T-helper 9 cell (primary cell): ENCODE results near the gene TRAP1.

Experiments used
- DNase-seq: peaks from one replicate; pipeline ENCODE4 v3.0.0-alpha.2; 2020

The TRAP1 gene

DNA sequence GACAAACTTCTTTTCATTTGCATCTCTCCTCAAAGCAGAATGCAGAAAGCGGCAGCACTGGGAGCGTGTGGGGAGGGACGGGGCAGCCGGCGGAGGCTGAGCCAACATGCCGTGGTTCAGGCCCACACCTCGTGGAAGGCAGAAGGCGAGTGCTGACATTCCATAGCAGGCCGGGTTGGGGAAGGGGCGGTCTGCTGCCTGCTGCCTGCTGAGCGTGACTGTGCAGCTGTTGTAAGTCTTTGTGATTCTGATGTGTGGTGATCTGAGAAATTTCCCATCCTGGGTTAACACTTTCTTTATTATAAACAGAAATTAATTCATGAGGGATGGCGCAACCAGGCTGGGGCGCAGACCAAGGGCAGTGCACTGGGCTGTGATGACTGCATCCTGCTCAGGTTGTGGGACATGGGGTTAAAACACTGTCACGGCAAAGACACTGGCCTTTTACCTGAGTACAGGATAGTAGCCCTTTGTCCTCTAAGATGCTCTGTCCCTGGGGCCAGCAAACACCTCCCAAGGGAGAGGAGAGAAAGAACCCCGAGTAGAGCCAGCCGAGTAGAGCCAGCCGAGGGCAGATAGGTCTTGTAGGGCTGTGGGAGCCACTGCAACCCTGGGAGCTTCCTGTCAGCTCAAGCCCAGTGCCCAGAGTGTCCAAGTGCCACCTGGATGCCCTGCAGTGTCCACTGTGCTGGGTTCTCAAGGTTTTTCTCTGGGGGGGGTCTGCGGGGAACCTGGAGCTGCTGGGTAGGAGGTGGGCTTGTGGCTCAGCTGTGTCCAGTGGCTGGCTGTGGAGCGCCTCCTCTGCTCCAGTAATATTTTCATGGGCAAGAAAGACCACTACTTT, 71.6 kb downstream of the TRAP1 start:
- DNase-seq: no peak

DNA sequence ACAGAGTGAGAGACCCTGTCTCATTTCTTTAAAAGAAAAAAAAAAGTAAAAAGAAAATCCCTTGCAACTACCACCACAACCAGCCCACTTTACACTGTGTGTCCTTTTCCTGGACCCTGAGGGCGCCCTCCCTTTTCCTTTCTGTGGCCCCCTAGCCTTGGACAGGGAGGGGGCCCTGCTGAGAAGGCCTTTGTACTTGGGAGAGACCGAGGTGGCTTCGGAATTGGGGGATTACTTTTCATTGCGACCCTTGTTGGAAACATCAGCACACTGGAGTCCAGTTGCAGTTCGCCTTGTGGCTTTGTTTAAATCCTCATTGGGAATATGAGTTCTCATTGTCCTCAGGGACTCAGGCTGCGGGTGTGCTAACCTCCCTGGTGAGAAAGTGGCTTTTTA, 72.2 kb downstream of the TRAP1 start:
- DNase-seq: no peak

DNA sequence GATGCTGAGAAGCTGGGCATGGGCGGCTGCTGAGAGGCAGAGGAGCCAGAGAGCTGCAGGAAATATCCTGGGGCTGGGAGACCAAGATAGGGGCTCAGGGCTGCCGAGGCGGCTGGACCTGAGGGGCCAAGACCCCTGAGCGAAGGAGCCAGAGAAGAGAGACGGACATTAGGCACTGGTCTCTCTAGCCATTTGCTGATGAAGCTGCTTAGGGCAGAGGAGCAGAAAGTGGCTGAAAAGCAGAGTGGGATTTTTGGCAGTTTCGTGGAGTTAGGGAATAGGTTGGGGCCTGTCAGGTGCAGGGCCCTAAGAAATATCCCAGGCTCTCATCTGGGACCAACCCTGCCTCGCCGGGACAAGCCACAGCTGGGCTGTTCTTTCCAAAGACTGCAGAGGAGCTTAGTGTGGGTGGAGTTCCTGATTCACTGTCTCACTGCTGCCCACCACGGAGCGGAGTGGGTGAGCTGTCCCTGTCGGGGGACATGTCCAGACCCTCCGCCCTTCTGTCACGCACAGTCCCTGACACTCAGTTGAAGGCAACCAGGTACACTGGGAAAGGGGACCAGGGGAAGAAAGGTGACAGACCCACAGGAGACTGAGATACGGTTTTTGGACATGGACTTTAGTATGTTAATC, 74.1 kb downstream of the TRAP1 start:
- DNase-seq: no peak

DNA sequence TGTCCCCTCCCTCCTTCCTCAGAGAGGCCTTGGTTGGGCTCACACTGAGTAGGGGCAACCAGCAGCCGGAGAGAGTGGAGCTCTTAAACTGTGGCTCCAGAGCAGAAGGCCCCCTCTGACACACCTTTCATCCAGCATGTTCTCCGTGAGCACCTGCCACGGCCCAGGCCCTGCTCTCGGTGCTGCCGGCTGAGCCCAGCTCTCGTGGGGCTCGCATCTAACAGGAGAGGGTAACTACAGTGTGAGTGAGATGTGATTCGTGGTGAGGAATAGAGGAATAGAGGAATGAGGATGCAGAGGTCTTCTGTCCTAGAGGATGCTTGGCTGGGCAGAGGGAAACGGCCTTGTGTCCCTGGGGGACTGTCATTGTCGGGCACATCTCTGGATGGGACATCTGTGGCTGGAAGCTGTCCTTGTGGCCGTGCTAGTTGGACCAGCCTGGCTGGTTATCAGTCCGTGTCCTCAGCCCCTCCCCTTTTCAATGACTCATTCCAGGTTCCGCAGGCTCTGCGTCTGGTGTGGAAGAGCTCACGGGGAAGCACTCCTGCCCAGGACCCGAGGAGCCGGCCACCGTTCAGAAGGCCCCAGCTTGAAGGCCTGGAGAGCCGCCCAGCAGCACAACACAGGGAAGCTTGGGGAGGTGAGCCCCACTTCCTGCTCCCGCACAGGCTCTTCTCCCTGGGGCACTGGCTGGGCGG, 74.8 kb downstream of the TRAP1 start:
- DNase-seq: no peak

DNA sequence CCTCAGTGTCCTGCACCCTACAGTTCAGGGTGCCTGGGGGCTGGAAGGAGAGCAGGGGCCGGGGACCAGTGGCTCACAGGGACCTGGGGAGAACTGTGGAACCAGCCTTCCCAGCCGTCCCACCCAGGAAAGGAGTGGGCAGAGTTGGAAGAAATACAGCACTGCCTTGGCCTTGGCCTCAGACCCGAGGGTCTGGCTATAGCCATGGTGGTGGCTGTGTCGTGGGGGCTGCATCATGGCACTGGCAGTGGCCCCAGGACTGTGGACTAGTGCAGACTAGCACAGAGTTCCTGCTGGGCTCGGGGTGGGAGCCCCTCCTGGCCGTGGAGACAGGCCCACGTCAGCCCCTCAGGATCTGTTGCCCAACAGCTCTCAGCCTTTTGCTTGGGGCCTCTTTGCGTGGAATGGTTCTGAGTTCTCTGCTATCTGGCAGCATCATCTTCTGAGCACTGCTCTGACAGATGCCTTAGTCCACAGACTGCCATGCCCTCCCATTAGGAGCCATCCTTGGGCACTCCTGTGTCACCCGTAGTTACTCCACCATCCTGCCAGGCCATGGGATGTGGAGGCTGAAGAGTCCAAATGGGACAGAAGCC, 75.4 kb downstream of the TRAP1 start:
- DNase-seq: no peak

DNA sequence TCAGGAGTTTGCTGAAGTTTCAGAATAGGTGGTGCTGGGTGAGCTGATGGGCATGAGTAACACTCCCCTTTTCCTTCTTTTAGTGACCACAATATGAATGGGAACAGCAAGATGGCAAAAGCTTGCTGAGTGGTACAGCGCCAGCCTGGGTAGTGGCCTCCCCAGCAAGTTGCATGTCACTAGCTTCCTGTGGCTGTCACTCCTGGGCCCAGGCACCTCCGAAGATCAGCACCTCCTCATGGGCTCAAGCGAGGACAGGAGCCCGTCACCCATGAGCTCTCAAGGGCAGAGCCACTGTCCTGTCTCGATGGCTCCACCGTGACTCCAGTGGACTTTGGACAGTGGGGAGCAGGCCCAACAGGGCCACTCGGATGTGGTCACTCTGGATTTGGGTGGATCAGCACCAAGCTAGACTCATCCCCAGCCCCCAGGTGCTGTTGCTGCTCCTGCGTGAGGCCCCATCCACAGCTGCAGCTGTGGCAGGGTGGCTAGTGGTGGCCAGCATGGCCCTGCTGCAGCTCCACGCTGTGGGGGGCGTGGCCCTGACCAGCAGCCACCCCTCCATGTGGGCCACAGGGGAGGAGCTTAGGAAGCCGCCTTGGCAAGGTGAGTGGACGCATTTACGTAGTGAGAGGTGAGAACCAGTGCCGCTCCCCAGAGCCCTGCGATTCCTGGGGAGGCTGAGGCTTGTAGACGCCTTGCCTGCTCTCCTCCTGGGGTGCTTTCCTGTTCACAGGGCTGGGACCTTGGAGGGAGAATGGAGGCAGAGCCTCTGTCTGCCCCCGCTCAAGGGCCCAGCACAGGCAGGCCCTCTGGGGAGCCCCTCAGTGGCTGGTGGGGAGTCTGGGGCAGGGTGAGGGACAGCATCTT, 76.5 kb downstream of the TRAP1 start:
- no peak for DNase-seq

DNA sequence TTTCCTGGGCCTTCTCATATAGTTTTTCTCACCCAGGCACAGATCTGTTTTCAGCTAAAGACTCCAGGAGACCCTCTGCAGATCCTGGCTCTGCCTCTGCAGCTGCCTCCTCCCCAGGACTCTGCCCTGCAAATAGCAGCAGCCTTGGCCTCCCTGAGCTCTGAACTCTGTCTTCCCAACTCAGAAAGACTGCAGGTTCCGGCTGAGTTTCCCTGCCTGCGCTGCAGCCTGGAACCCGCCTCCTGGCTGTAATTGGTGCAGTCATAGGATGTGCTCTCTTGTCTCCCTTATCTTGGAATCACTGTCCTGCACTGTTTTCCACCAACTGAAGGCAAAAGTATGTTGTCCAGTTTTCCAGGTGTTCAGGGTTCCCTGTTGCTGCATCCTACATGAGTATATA, 77.1 kb downstream of the TRAP1 start:
- DNase-seq: no peak

DNA sequence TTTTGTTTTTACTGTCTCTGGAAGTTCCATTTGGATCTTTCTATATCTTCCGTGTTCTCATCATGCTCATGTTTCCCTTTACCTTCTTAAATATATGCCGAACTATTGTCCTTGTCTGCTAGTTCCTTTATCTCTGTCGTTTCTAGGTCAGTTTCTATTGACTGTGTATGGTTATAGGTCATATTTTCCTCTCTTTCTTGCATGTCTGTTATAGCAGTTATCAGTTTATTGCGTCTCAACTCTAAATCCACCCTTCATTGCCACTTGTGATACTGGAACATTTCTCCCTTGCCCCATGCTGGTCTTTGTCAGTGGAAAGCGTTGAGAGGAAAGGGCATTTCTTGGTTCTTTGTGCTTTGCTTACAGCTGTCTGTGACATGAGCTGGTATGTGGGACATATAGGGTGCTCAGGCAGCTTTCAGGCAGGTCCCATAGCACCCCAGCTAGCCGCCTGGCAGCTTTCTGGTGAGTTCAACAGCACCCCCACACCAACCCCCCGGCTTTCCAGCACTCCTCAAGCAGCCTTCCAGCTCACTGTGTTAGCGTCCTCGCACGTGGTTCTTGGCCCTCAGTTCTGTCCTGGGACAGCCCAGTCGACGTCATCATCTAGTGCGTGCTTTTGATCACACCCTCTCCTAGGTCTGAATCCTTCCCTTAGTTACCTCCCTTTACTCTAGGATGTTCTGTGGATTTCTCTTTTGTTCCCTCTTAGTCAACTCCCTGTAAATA, 78.2 kb downstream of the TRAP1 start:
- DNase-seq: no peak

DNA sequence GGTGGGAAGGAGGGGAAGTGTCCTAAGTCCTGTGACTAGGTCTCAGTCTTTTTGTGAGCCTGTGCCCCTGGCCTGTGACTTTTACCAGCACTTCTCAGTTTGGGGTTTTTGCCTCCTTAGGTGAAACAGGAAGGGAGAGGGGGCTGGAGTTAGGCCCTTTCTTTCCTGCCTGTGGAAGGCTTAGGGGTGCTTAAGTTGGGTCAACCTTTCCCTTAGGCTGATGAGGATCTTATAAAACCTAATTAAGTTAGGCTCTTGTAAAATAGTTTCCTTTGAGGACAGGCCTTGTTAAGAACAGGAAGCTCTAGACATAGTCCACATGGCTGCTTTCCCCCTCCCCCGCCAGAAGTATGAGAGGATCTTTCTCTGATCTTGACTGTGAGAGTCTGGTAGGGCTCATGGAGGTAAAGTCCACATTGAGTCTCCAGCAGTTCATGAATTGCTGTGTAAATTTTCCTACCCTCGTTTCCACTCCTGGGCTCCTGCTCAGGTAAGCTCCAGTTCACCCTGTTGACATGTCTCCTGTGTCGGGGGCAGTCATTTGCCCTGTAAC, 79.9 kb downstream of the TRAP1 start:
- no peak for DNase-seq

DNA sequence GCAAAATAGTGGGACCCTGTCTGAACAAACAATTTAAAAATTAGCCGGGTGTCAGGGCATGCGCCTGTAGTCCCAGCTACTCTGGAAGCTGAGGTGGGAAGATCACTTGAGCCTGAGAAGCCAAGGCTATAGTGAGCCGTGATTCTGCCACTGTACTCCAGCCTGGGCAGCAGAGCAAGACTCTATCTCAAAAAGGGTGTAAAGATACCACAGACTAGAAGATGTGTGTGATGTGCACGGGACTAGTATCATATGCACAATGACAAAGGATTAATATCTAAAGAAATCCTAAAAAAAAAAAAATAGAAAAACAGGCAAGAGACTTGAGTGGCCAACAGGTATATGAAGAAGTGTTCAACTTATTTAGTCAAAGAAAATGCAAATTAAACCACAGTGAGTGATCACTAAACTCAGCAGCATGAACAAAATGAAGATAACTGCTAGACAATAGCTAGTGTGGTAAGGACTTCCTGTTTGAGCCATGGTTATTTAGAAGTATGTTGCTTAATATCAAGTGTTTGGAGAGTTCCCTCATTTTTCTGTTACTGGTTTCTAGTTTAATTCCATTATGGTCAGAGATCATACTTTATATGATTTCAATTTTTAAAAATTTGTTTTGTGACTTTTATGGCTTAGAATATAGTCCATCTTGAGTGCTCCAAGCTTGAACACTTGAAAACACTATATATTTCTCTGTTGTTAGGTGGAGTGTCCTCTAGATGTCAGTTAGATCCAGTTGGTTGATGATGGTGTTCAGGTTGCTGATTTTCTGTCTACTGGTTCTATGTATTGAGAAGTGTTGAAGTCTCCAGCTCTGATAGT, 91.2 kb downstream of the TRAP1 start:
- no peak for DNase-seq

DNA sequence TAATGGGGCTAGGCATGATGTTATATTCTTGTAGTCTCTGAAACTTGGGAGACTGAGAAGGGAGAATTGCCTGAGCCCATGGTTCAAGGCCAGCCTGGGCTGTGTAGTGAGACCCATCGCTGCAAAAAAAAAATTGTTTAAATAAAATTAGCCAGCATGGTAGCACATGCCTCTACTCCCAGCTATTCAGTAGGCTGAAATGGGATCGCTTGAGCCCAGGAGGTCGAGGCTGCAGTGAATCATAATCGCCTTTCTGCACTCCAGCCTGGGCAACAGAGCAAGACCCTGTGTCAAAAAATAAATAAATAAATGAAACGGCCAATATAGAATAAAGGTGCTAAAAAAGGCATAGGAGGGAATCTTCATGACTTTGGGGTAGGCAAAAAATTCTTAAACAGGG, 92.0 kb downstream of the TRAP1 start:
- DNase-seq: no peak

DNA sequence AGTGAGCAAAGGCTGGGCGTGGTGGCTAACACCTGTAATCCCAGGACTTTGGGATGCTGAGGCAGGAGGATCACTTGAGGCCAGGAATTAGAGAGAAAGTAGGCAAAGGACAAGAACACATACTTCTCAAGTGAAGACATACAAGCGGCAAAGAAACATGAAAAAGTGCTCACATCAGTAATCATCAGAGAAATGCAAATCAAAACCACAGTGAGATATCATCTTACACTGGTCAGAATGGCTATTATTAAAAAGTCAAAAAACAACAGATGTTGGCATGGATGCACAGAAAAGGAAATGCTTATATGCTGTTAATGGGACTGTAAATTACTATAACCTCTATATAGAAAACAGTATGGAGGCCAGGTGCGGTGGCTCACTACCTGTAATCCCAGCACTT, 93.7 kb downstream of the TRAP1 start:
- DNase-seq: no peak

DNA sequence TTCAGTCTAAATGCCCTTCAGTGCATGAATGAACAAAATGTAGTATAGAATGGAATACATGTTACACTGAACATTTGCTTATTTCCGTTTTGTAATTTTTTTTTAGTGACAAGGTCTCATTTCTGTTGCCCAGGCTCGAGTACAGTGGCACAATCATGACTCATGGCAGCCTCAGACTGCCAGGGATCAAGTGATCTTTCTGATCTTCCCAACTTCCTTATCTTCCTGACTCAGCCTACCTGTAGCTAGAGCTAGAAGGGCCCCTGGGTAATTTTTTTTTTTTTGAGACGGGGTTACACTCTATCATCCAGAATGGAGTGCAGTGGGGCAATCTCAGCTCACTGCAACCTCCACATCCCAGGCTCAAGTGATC, 98.6 kb downstream of the TRAP1 start:
- no peak for DNase-seq

DNA sequence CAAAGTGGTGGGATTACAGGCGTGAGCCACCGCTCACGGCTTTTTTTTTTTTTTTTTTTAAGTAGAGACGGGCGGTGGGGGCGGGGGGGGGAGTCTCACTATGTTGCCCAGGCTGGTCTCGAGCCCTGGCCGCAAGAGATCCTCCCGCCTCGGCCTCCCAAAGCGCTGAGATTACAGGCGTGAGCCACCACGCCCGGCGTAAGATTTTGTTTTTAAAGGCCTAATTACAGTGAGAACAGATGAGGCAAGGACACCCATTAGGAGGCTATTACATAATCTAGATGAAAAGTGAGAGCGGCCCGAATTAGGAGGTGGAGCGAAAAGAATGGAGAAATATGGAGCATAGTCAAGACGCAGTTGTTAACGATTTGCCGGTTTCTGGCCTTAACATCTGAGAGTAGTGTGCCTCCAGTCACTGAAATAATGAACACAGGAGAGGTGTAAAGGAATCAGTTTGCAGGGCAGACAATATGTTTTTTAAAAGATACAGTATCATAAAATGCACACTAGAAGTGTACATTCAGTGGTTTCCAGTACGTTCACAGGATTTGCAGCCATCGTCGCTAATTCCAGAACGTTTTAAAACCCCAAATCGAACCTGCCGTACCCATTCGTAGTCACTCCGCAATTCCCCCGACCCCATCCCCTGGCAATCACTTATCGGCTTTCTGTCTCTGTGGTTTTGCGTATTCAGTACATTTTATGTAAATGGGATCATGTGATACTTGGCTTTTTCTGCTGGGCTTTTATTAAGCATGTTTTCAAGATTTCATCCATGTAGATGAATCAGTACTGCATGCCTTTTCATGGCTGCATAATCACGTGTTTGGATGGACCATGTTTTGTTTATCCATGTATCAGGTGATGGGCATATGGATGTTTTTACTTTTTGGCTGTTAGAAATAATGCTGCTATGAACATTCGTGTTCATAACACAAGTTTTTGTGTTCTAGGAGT, 104.5 kb downstream of the TRAP1 start:
- no peak for DNase-seq

DNA sequence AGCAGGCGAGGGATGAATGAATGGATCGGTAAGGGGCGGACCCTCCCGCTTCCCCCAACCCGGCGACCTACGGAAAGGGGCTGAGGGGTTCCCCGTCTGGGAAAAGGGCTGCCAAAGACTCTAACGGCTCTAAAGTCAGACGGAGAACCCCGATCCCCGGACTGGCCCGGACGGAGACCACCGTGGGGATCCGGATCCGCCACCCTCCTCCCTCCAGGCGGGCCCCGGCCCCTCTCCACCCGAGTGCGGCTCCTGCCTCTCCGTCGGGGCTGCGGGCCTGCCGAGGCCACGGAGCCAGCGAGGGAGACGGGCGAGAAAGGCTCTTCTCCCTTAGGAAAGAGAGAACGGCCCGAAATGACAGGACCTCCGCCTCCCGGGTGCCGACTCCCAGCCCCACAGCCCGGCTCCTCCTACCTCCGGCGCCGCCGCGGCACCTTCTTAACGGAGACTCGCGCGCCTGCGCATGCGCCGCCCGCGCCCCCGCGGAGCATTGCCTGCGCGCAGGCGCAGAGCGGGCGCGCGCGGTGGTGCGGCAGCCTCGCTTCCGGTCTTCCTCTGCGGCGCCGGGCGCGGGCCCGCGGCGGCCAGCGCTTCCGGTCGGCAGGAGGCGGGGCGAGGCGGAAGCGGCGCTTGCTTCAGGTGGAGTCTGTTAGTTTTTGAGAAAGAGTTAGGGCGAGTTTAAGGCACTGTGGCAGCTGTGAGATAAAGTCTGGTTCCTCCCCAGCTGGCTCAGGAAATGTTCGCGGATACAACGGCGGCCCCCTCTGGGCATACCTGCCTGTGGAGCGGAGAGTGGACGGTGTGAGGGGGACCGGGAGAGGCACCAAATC, 106.0 kb downstream of the TRAP1 start, which contains the start of gene SLX4:
SLX4 (minus strand) TSS at position 461 of the 830 bp plus-strand sequence. CDS start 2,642 bp downstream, outside the sequence.
- DNase-seq: peak; percentile 86

DNA sequence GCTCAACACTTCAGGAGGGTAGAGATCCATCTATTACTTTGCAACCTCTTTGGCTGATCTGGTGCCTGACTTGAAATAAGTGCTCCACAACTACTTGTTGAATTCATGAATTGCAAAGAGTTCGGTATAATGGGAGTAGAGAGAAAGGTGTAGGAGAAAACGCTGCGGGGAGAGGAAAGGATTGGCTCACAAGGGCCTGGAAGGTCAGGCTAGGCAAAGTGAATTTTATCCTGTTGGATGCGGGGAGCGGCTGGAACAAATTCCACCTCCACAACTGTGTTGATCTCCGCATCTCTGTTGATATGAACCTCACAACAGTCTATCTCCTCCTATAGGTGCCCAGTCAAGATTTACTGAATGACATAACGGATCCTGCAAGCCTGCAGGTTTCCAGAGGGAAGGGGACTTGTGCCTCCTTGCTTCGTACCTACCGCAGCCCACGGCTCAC, 106.6 kb downstream of the TRAP1 start:
- no peak for DNase-seq

DNA sequence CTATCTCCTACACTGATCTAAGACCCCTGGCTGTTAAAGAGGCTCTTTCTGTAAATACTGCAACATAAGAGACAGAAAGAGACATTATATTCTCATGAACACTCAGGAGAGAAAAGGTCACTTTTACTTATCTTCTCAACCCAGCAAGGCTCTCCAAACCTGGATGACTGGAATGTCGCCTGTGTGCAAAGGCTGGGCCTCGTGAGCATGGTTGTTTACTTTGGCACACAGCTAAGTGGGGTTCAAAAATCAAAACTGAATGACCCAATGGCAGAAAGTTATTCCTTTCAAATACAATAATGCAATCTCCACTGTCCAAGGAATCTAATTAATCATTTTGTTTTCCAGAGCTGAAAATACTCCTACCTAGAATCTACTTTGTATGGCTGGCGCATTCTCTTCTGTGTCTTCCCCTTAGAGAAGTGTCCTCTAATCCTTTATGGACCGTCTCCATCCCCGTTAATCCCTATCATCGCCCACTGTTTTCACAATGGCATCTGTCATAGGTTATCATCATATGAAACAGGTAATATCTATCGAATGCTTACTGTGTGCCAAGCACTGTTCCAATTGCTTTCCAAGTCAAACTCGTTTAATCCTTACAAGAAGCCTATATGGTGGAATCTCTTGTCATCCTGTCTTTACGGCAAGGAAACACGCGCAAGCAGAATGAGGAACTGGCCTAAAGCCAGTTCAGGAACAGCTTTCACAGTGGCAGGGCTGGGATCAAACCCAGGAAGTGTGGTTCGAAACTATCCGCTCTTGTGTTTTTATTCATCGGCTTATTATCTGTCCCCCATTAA, 107.2 kb downstream of the TRAP1 start:
- no peak for DNase-seq
